H9 (cell line): ENCODE data around the gene ENGASE. TPM values are rescaled to one million over a fixed set of nuclear protein-coding genes. Genes with fewer than 3 reads are reported as not detected.
A peak's percentile ranks its signal among the peaks of the same experiment; 100 is the strongest.

Experiments
- DNase-seq: peaks from one replicate; pipeline ENCODE4 v3.0.0-alpha.2; 2017
- H2AFZ ChIP-seq: one replicate; pipeline ENCODE4 v1.6.1; 2013; ENCODE audit warnings: mild to moderate bottlenecking, low read length, control low read depth, moderate library complexity
- H2AK5ac ChIP-seq: 2 replicates; pipeline ENCODE4 v1.6.1; 2013; ENCODE audit warnings: low read length, control low read depth, mixed read lengths; ENCODE audit not compliant: insufficient read length
- H2BK120ac ChIP-seq: one replicate; pipeline ENCODE4 v1.6.1; 2013; ENCODE audit warnings: low read depth, mild to moderate bottlenecking, low read length, control low read depth, inconsistent platforms; ENCODE audit not compliant: poor library complexity, severe bottlenecking
- H2BK12ac ChIP-seq: 2 replicates; pipeline ENCODE4 v1.6.1; 2013; ENCODE audit warnings: low read length, control low read depth, mixed read lengths, low read depth; ENCODE audit not compliant: insufficient read length
- H2BK15ac ChIP-seq: 2 replicates; pipeline ENCODE4 v1.6.1; 2013; ENCODE audit warnings: low read depth, low read length, control low read depth
- H2BK20ac ChIP-seq: one replicate; pipeline ENCODE4 v1.6.1; 2013; ENCODE audit warnings: low read depth, mild to moderate bottlenecking, low read length, control low read depth, inconsistent platforms; ENCODE audit not compliant: poor library complexity, severe bottlenecking
- H2BK5ac ChIP-seq: 2 replicates; pipeline ENCODE4 v1.6.1; 2013; ENCODE audit warnings: low read length, control low read depth, mixed read lengths; ENCODE audit not compliant: insufficient read length
- H3K14ac ChIP-seq: 2 replicates; pipeline ENCODE4 v1.6.1; 2013; ENCODE audit warnings: low read length, control low read depth; ENCODE audit not compliant: insufficient read depth
- H3K18ac ChIP-seq: 2 replicates; pipeline ENCODE4 v1.6.1; 2013; ENCODE audit warnings: low read depth, mild to moderate bottlenecking, mixed read lengths, low read length, control low read depth; ENCODE audit not compliant: insufficient read length
- H3K23ac ChIP-seq: 2 replicates; pipeline ENCODE4 v1.6.1; 2013; ENCODE audit warnings: low read length, control low read depth, mixed read lengths, low read depth; ENCODE audit not compliant: insufficient read length
- H3K23me2 ChIP-seq: 2 replicates; pipeline ENCODE4 v1.6.1; 2013; ENCODE audit warnings: low read depth, mild to moderate bottlenecking, mixed read lengths, low read length, control low read depth; ENCODE audit not compliant: insufficient read length, poor library complexity, severe bottlenecking
- H3K27ac ChIP-seq: 2 replicates; pipeline ENCODE4 v1.5.1; 2013; ENCODE audit warnings: low read length, control low read depth, mixed read lengths, low read depth; ENCODE audit not compliant: insufficient read length
- H3K27me3 ChIP-seq: 2 replicates; pipeline ENCODE4 v1.6.1; 2013; ENCODE audit warnings: low read length, control low read depth, inconsistent platforms; ENCODE audit not compliant: insufficient read depth
- H3K4ac ChIP-seq: 2 replicates; pipeline ENCODE4 v1.6.1; 2013; ENCODE audit warnings: low read depth, mild to moderate bottlenecking, control low read depth, inconsistent platforms, low read length, moderate library complexity
- H3K4me1 ChIP-seq: 2 replicates; pipeline ENCODE4 v1.6.1; 2013; ENCODE audit warnings: low read length, control low read depth, inconsistent platforms; ENCODE audit not compliant: insufficient read depth
- H3K4me2 ChIP-seq: 2 replicates; pipeline ENCODE4 v1.6.1; 2013; ENCODE audit warnings: low read length, control low read depth, mixed read lengths; ENCODE audit not compliant: insufficient read length, insufficient read depth
- H3K56ac ChIP-seq: 2 replicates; pipeline ENCODE4 v1.6.1; 2013; ENCODE audit warnings: low read depth, mild to moderate bottlenecking, mixed read lengths, low read length, control low read depth; ENCODE audit not compliant: insufficient read length
- H3K79me1 ChIP-seq: 2 replicates; pipeline ENCODE4 v1.6.1; 2013; ENCODE audit warnings: low read depth, mild to moderate bottlenecking, moderate library complexity, low read length, control low read depth, inconsistent platforms; ENCODE audit not compliant: insufficient read depth, poor library complexity, severe bottlenecking
- H3K79me2 ChIP-seq: 2 replicates; pipeline ENCODE4 v1.6.1; 2013; ENCODE audit warnings: low read length, control low read depth, inconsistent platforms; ENCODE audit not compliant: insufficient read depth
- H3K9ac ChIP-seq: 2 replicates; pipeline ENCODE4 v1.6.1; 2013; ENCODE audit warnings: low read length, control low read depth, mixed read lengths; ENCODE audit not compliant: insufficient read length; ENCODE audit errors: extremely low read depth
- H3K9me3 ChIP-seq: one replicate; pipeline ENCODE4 v1.6.1; 2013; ENCODE audit warnings: low read depth, low read length, inconsistent platforms; ENCODE audit not compliant: control insufficient read depth
- H3T11ph ChIP-seq: one replicate; pipeline ENCODE4 v1.6.1; 2013; ENCODE audit warnings: mild to moderate bottlenecking, low read length, control low read depth, inconsistent platforms
- H4K20me1 ChIP-seq: one replicate; pipeline ENCODE4 v1.6.1; 2013; ENCODE audit not compliant: control insufficient read depth, insufficient read length, insufficient read depth
- H4K5ac ChIP-seq: 2 replicates; pipeline ENCODE4 v1.6.1; 2013; ENCODE audit warnings: low read depth, mild to moderate bottlenecking, mixed read lengths, low read length, control low read depth; ENCODE audit not compliant: insufficient read length
- H4K8ac ChIP-seq: replicated peaks from 2 replicates; pipeline ENCODE4 v1.6.1; 2013; ENCODE audit warnings: low read length, control low read depth, mixed read lengths, low read depth; ENCODE audit not compliant: insufficient read length
- H4K91ac ChIP-seq: 2 replicates; pipeline ENCODE4 v1.6.1; 2013; ENCODE audit warnings: low read depth, mild to moderate bottlenecking, moderate library complexity, mixed read lengths, low read length, control low read depth; ENCODE audit not compliant: insufficient read length
- H3K27ac Mint-ChIP-seq, 3 experiments: 2 replicates in 2 of 3; 3 replicates in 1 of 3; pipeline ENCODE4 v1.8.0; 2020 to 2021; ENCODE audit warnings: mixed read lengths in 3 of 3, mild to moderate bottlenecking in 1 of 3, moderate library complexity in 1 of 3
- H3K27me3 Mint-ChIP-seq: 2 replicates; pipeline ENCODE4 v1.8.0; 2021; ENCODE audit warnings: low read depth, mild to moderate bottlenecking, moderate library complexity, mixed read lengths
- H3K36me3 Mint-ChIP-seq, 3 experiments: 2 replicates in 2 of 3; 3 replicates in 1 of 3; pipeline ENCODE4 v1.8.0; 2020 to 2021; ENCODE audit warnings: low read depth in 3 of 3, mixed read lengths in 3 of 3; ENCODE audit not compliant: insufficient read depth in 1 of 3
- H3K4me1 Mint-ChIP-seq, 2 experiments: 2 replicates each; pipeline ENCODE4 v1.8.0; 2020; ENCODE audit warnings: mixed read lengths in 2 of 2
- H3K4me3 Mint-ChIP-seq, 2 experiments: 2 replicates in 1 of 2; 3 replicates in 1 of 2; pipeline ENCODE4 v1.8.0; 2020 to 2021; ENCODE audit warnings: mild to moderate bottlenecking in 2 of 2, mixed read lengths in 2 of 2, moderate library complexity in 1 of 2
- H3K9me3 Mint-ChIP-seq, 2 experiments: 2 replicates in 1 of 2; 3 replicates in 1 of 2; pipeline ENCODE4 v1.8.0; 2020; ENCODE audit warnings: mild to moderate bottlenecking in 2 of 2, mixed read lengths in 2 of 2, moderate library complexity in 1 of 2
- WGBS: extraction: QIAGEN DNeasy Blood & Tissue Kit; methylation state at CpG from one replicate; pipeline ENCODE4 v1.1.7; 2013; ENCODE audit warnings: missing lambda C conversion rate, low lambda C conversion rate, mixed read lengths; ENCODE audit not compliant: insufficient read length; ENCODE audit errors: extremely low coverage; 5-methylcytosine and 5-hydroxymethylcytosine counted together
- total RNA-seq: library from RNA; stranded (reverse); gene quantifications from 2 replicates; pipeline ENCODE4 v1.2.1, GENCODE V29; 2021
- TF ChIP-seq, protein P1 (sequence below): fragments of 200-600 bp; sonication (generic); conservative IDR thresholded peaks from 3 replicates; pipeline ENCODE4 v1.8.0; 2021; ENCODE audit warnings: antibody characterized with exemption, mild to moderate bottlenecking

Gene ENGASE
- total RNA-seq, 1 experiment from 2014 or later: 20.6 TPM

DNA sequence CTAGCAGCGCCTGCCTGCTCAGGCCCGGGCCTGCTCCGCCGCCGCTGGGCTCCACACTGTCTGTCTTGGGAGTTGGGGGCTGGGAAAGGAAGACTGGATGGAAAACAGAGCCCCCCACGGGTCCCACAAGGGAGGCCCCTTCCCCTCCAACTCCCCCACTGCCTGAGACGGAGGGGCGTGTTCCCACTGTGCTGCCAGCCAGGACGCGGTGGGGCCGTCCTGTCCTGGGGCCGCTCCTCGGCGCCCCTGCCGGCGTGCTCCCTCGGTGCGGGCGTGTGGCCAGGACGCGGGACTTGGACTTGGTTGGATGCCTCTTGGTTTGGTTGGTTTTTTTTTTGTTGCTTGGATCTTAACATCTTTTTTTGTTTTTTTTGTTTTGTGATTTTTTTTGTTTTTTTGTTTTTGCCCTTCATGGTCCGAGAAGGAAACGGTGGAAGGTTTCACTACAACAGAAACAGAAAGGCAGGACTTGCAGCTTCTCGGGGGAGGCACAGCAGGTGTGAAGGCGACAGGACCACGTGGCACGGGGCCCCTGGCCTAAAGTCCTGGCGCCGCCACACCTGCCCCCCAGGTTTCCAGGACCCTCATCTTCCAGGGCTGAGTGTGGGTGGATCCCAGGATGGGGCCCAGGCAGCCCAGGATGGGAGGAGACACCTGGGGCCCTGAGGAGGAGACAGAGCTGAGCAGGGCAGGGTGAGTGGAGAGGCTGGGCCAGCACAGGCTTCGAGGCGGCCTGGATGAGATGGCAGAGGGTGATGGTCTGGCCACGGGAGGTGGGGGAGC is 16.0 kb downstream of the ENGASE start:
- Mint-ChIP-seq H3K9me3 (no peaks in the 10 kb centered on the region), H3K36me3 (peaks cover 0 to 9% (median 4%) of the 10 kb centered on the region in 3 experiments; a peak in 5 of 7 replicates), H3K4me1 (peaks cover 0 to 6% of the 10 kb centered on the region in 2 experiments; a peak in 2 of 4 replicates), H3K27me3 (no peaks in the 10 kb centered on the region), H3K4me3 (no peak overlapping the region), H3K27ac (peak overlapping the region in 1 of 3 experiments; percentile 13; a peak in 1 of 7 replicates)
- no peaks in the 10 kb centered on the region for H4K20me1 ChIP-seq
- H3K56ac ChIP-seq: no peak overlapping the region
- no peak overlapping the region for H3K9ac ChIP-seq
- no peak overlapping the region for H3K4ac ChIP-seq
- H4K5ac ChIP-seq: no peak overlapping the region
- H3K79me2 ChIP-seq: no peaks in the 10 kb centered on the region
- no peak overlapping the region for H2BK20ac ChIP-seq
- H3K79me1 ChIP-seq: no peaks in the 10 kb centered on the region
- no peak overlapping the region for H2AFZ ChIP-seq
- H2AK5ac ChIP-seq: no peak overlapping the region
- no peaks in the 10 kb centered on the region for H3K27me3 ChIP-seq
- H3K18ac ChIP-seq: no peak overlapping the region
- no peaks in the 10 kb centered on the region for H3K9me3 ChIP-seq
- no peak overlapping the region for H4K8ac ChIP-seq
- no peak overlapping the region for H2BK15ac ChIP-seq
- no peak overlapping the region for H3K4me2 ChIP-seq
- H3K27ac ChIP-seq: no peak overlapping the region
- DNase-seq: peak; percentile 71
- H2BK120ac ChIP-seq: no peak overlapping the region
- no peak overlapping the region for H2BK12ac ChIP-seq
- H3K23ac ChIP-seq: no peak overlapping the region
- TF ChIP-seq, protein P1, sequence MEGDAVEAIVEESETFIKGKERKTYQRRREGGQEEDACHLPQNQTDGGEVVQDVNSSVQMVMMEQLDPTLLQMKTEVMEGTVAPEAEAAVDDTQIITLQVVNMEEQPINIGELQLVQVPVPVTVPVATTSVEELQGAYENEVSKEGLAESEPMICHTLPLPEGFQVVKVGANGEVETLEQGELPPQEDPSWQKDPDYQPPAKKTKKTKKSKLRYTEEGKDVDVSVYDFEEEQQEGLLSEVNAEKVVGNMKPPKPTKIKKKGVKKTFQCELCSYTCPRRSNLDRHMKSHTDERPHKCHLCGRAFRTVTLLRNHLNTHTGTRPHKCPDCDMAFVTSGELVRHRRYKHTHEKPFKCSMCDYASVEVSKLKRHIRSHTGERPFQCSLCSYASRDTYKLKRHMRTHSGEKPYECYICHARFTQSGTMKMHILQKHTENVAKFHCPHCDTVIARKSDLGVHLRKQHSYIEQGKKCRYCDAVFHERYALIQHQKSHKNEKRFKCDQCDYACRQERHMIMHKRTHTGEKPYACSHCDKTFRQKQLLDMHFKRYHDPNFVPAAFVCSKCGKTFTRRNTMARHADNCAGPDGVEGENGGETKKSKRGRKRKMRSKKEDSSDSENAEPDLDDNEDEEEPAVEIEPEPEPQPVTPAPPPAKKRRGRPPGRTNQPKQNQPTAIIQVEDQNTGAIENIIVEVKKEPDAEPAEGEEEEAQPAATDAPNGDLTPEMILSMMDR: peak; percentile 41
- H3K14ac ChIP-seq: no peak overlapping the region
- WGBS: no CpG with 5 or more reads among the region's 32 CpGs
- no peak overlapping the region for H4K91ac ChIP-seq
- no peaks in the 10 kb centered on the region for H3K23me2 ChIP-seq
- no peak overlapping the region for H3T11ph ChIP-seq
- no peak overlapping the region for H2BK5ac ChIP-seq
- H3K4me1 ChIP-seq: no peaks in the 10 kb centered on the region
